ENCODE data around the gene S100A1.
A peak's percentile ranks its signal among the peaks of the same experiment; 100 is the strongest.
"Not testable (repeated sequence)": the region's sequence is repeated elsewhere in the genome, so short reads cannot be mapped to it uniquely, and the experiment has no call there.

S100A1 gene

DNA sequence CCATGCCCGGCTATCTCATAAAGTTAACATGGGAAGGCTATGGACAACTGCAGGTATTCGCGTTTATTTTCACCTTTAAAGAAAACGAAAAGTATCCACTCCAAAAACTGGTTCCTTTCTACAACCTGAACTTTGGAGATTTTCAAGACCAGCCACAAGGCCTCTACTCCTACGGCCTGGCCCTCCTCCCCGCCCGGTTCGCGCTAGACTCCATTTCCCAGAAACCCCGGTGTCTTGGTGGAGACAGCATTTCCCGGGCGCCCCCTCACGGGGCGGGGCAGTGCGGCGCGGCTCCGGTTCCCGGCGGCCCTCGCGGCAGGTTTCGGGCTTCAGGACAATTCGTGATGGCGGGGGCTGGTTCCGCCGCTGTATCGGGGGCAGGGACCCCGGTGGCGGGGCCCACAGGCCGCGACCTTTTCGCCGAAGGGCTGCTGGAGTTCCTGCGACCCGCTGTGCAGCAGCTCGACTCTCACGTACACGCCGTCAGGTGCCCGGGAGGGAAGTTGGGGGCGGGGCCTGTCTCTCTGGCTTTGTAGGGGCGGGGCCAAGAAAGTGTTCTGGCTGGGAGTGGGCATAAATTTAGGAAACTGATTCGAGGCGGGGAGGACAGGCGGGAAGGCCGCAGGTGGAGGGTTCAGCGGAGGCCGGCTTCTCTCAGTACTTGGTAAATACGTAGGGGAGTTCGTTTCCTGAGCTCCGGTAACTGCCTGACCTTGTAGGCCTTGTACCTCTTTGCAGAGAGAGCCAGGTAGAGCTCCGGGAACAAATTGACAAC, 30.4 kb downstream of the S100A1 start, which contains the start of gene SNAPIN:
Gene SNAPIN, plus strand, starts transcription at position 304 of the 775 bp plus-strand sequence. Its CDS starts 41 bp downstream, at position 345.
- DNase-seq, result peak; percentile 95

GRCh38 chr1:153659175-153659534, 30.9 kb downstream of the S100A1 start:
- DNase-seq, result peak; percentile 54

GRCh38 chr1:153659656-153660055, 31.4 kb downstream of the S100A1 start:
- no peak for DNase-seq

- peak; percentile 69 for DNase-seq
These were observed 33.0 kb downstream of the S100A1 start for GRCh38 chr1:153661111-153661708.

DNA sequence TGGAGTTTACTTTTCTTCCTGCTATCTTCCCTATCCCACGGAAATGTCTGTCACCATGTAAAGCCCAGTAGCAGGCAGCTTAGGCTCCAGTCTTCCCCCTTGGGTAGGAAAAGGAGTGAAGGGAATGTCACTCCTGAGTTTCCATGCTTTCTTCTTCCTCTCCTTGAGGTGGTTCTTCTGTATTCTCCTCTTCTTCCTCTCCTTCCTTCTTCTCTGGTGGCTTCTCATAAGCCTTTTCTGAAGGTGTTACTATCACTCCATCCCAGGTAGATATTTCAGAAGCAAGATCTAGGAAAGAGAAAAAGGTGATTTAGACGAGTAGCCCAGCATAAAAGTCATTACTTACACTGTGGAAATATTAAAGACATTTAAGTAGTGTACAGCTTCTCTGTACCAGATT, 34.0 kb downstream of the S100A1 start:
- no peak for DNase-seq

GRCh38 chr1:153663211-153663610, 35.0 kb downstream of the S100A1 start:
- no peak for DNase-seq

DNA sequence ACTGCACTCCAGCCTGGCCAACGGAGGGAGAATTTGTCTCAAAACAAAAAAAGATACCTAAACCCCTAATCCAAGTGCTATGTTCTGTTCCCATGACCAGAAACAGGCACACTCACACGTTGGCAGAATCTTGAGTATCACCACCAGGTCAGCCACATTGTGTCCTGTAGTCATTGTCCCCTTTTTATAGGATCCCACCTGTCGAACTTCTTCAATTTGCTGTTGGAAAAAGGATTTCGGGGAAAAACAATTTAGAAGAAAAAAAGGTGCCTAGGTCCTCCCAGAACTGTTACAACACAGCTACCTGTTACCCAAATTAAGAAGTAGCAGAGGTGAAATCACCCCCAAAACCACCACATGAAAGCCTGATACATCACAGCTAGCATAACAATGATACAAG, 39.2 kb downstream of the S100A1 start:
- DNase-seq, result no peak

DNA sequence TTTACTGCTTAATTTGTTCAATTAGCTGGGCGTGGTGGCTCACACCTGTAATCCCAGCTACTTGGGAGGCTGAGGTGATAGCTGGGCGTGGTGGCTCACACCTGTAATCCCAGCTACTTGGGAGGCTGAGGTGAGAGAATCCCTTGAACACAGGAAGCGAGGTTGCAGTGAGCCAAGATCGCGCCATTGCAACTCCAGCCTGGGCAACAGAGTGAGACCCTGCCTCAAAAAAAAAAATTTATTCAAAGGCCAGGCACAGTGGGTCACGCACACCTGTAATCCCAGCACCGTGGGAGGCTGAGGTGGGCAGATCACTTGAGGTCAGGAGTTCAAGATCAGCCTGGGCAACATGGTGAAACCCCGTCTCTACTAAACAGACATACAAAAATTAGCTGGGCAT, 40.4 kb downstream of the S100A1 start:
- DNase-seq, result not testable (repeated sequence)

- no peak for DNase-seq
These were observed 41.4 kb downstream of the S100A1 start for GRCh38 chr1:153669606-153670005.

DNA sequence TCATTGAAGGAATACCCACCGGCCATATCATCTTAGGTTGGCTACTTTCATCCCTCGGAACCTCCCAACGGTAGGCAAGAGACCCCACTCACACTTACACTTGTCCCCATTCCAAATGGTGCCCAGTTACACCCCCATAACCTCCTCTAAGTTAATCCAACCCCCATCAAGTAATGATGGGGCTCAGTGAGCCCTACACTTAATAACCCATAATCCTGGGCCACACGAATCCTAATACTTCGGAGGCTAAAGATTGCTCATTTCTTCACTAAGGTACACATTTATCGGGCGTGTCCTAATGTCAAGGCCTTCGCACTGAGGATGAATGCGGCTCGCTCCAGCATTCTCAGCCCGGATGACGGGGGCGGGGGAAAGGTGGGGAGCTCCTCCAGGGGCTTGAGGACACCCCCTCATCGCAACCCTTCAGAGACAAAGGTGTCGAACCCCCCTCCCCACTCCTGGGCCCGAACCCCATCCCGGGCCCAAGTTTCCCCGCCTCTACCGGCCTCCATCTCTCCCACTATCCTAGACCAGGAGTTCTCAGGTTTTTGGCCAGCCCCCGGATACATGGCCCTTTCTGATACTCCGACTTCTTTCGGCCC, 42.1 kb downstream of the S100A1 start:
- no peak for DNase-seq

DNA sequence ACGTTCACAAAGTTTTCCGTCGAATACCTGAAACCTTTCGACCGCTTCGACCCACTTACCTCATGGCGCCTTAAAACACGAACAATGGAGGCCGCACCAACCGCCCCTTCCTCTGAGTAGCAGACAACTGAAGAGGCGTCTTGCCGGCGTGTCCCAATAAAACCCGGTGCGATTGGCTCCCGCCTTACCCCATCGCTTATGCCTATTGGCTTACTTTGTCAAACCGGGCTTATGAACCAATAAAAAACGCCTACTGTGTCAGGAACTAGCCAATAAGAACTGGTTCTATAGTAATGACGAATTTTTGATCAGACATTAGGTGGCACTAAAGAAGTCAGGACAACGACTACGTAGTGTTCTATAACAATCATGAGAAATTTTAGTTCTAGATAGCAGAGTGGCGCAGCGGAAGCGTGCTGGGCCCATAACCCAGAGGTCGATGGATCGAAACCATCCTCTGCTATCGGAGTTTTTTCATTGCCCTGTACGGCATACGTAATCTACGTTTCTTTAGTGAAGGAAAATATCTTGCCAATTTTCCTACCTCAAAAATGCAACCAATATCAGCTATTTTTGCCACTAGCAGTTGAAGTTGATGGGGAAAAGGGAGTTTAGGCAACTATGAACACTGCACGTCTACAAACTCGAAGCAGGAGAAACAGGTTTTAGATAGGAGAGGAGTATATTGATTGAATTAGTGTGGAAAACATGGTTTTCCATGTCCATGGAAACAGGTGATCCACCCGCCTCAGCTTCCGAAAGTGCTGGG, 42.8 kb downstream of the S100A1 start, which contains the start of gene ILF2:
Gene ILF2, minus strand, starts transcription at position 135 of the 769 bp plus-strand sequence. Its CDS starts 71 bp downstream, at position 64.
- peak; percentile 100 for DNase-seq

- DNase-seq, result peak; percentile 71
These were observed 43.6 kb downstream of the S100A1 start for GRCh38 chr1:153671628-153672353.

DNA sequence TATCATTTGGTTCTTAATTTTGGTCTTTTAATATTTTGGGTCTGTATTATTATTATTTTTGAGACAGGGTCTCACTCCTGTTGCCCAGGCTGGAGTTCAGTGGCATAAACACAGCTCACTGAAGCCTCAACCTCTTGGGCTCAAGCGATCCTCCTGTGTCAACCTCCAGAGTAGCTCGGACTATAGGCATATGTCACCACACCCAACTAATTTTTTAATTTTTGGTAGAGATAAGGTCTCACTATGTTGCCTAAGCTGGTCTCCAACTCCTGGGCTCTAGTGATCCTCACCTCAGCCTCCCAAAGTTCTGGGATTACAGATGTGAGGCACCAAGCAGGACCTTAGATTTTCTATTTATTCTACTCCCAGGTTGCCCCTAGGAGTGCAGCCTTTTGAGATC, 45.3 kb downstream of the S100A1 start:
- no peak for DNase-seq

GRCh38 chr1:153677718-153678518, 49.7 kb downstream of the S100A1 start:
- DNase-seq, result peak; percentile 76

- peak; percentile 70 for DNase-seq
These were observed 50.5 kb downstream of the S100A1 start, which contains the start of gene NPR1 for GRCh38 chr1:153678519-153679336. TSS of gene NPR1 (plus strand) at chr1:153678688. CDS start at chr1:153679109, 421 bp downstream.

- peak; percentile 59 for DNase-seq
These were observed 51.3 kb downstream of the S100A1 start for GRCh38 chr1:153679337-153680119.

GRCh38 chr1:153680120-153680403, 51.8 kb downstream of the S100A1 start:
- peak; percentile 48 for DNase-seq
